Stomach (tissue), 9 donors: ENCODE data around the gene SGK2. TPM values are rescaled to one million over a fixed set of nuclear protein-coding genes. Genes with fewer than 3 reads are reported as not detected.
"Not testable (repeated sequence)": the region's sequence is repeated elsewhere in the genome, so short reads cannot be mapped to it uniquely, and the experiment has no call there.

ENCODE experiments used
- DNase-seq, 2 donors: peaks; one replicate each; pipeline versions ENCODE4 v3.0.0 to v3.0.0-alpha.2; 2013 to 2019
- H3K27ac ChIP-seq, 5 donors: fragments of 200-600 bp in 4 of 5; sonication (generic) in 4 of 5; one replicate each; pipeline ENCODE4 v1.5.1; 2013 to 2019; ENCODE audit warnings: mild to moderate bottlenecking in 1 of 5, moderate library complexity in 1 of 5
- H3K27me3 ChIP-seq, 3 donors: fragments of 200-600 bp; sonication (generic); one replicate each; pipeline ENCODE4 v1.5.1; 2017 to 2019; ENCODE audit warnings: mixed run types in 1 of 3
- H3K36me3 ChIP-seq, 4 donors: fragments of 200-600 bp; sonication (generic); 1 replicate in 3 of 4; 2 replicates in 1 of 4; pipeline ENCODE4 v1.5.1; 2016 to 2019
- H3K4me1 ChIP-seq, 4 donors: fragments of 200-600 bp; sonication (generic); one replicate each; pipeline ENCODE4 v1.5.1; 2016 to 2019
- H3K4me3 ChIP-seq, 4 donors: fragments of 200-600 bp; sonication (generic) in 3 of 4; one replicate each; pipeline ENCODE4 v1.5.1; 2016 to 2019; ENCODE audit warnings: mild to moderate bottlenecking in 1 of 4
- H3K9me3 ChIP-seq, 4 donors: fragments of 200-600 bp; sonication (generic); one replicate each; pipeline ENCODE4 v1.5.1; 2016 to 2019
- EP300 ChIP-seq: sonication (generic); formaldehyde crosslinking; IDR thresholded peaks from one replicate; pipeline ENCODE4 v1.6.1; 2017; ENCODE audit warnings: antibody characterized with exemption
- POLR2A ChIP-seq, 4 donors: fragments of 450-650 bp; IDR thresholded peaks; one replicate each; pipeline ENCODE4 v1.6.1; 2016; ENCODE audit warnings: antibody characterized with exemption in 4 of 4, control low read depth in 2 of 4, mild to moderate bottlenecking in 1 of 4, moderate library complexity in 1 of 4
- POLR2AphosphoS5 ChIP-seq, 3 donors: sonication (generic); formaldehyde crosslinking; IDR thresholded peaks; one replicate each; pipeline ENCODE4 v1.6.1; 2016; ENCODE audit warnings: antibody characterized with exemption in 3 of 3
- WGBS, 5 donors: extraction: QIAGEN DNeasy Blood & Tissue Kit in 3 of 5; methylation state at CpG; one replicate each; pipeline versions ENCODE4 v1.1.5 to v1.1.7; 2013 to 2018; 5-methylcytosine and 5-hydroxymethylcytosine counted together
- intact Hi-C: fragments of 100-400 bp; cut with DNase I; formaldehyde crosslinking; loops from one replicate; pipeline ENCODE4 v1.15.1; 2023; ENCODE audit warnings: low total_unique reads
- polyA plus RNA-seq, 3 donors: library from polyadenylated mRNA; stranded (reverse); fragments of 200-250 nt; gene quantifications; one replicate each; pipeline ENCODE4 v1.2.3, GENCODE V29; 2013
- total RNA-seq, 5 donors: library from RNA; depleted of rRNA; stranded (reverse); fragments of >200 nt; gene quantifications; one replicate each; pipeline versions ENCODE4 v1.1.0 to v1.2.3, GENCODE V29; 2014 to 2016
- TF ChIP-seq, protein P1 (sequence below), 7 experiments: fragments of 450-650 bp in 4 of 7; fragments of 200-600 bp in 3 of 7; sonication (generic) in 3 of 7; IDR thresholded peaks; one replicate each; pipeline ENCODE4 v1.5.1; 2016 to 2019; ENCODE audit warnings: antibody characterized with exemption in 7 of 7, control low read depth in 2 of 7, mild to moderate bottlenecking in 1 of 7
- donor health status: healthy with polysubstance abuse.
- donor health status: Bipolar disorder and iron deficiency.
- donor health status: healthy.

SGK2 gene
- total and polyA plus RNA-seq, 8 donors = 2.1 to 118 (median 24.0) TPM

DNA sequence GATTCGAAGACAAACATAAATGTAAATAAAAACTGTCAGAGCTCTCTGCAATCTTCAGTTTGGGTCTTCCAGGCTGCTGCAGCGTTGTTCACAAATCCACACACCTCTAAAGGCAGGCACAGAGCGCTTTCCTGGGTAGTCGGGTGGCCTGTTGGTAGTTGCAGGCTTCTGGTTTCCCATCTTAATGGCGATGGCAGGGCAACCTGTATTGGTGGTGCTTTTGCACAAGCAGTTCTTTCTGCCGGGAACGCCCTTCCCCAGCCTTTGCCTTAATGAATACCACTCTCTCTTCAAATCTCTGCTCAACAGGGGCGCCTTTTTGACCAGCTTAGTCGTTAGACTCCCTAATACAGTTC, 31.2 kb downstream of the SGK2 start:
- peak in 1 of 2 donors; percentile 58 for DNase-seq
- Histone ChIP-seq H3K4me1 (peaks cover 6 to 25% (median 20%) of the 10 kb centered on the region in 4 donors), H3K9me3 (no peaks in the 10 kb centered on the region), H3K27ac (peak overlapping the region; percentile 72 to 88 (median 82)), H3K27me3 (no peaks in the 10 kb centered on the region), H3K4me3 (peak overlapping the region; percentile 81 to 93 (median 89)), H3K36me3 (peaks cover 0 to 26% (median 17%) of the 10 kb centered on the region in 4 donors)
- 15 to 22% (median 19%) methylated on average over 8 to 9 of the region's 9 CpGs for WGBS, 5 donors
- TF ChIP-seq POLR2AphosphoS5 (IDR thresholded peaks at IDR 0.05) = no peak
- no peak for TF ChIP-seq POLR2A (IDR thresholded peaks at IDR 0.05)
- no peak for TF ChIP-seq EP300
- TF ChIP-seq, protein P1, sequence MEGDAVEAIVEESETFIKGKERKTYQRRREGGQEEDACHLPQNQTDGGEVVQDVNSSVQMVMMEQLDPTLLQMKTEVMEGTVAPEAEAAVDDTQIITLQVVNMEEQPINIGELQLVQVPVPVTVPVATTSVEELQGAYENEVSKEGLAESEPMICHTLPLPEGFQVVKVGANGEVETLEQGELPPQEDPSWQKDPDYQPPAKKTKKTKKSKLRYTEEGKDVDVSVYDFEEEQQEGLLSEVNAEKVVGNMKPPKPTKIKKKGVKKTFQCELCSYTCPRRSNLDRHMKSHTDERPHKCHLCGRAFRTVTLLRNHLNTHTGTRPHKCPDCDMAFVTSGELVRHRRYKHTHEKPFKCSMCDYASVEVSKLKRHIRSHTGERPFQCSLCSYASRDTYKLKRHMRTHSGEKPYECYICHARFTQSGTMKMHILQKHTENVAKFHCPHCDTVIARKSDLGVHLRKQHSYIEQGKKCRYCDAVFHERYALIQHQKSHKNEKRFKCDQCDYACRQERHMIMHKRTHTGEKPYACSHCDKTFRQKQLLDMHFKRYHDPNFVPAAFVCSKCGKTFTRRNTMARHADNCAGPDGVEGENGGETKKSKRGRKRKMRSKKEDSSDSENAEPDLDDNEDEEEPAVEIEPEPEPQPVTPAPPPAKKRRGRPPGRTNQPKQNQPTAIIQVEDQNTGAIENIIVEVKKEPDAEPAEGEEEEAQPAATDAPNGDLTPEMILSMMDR (IDR thresholded peaks at IDR 0.05) = no peak
- intact Hi-C loops = no loop called here

DNA sequence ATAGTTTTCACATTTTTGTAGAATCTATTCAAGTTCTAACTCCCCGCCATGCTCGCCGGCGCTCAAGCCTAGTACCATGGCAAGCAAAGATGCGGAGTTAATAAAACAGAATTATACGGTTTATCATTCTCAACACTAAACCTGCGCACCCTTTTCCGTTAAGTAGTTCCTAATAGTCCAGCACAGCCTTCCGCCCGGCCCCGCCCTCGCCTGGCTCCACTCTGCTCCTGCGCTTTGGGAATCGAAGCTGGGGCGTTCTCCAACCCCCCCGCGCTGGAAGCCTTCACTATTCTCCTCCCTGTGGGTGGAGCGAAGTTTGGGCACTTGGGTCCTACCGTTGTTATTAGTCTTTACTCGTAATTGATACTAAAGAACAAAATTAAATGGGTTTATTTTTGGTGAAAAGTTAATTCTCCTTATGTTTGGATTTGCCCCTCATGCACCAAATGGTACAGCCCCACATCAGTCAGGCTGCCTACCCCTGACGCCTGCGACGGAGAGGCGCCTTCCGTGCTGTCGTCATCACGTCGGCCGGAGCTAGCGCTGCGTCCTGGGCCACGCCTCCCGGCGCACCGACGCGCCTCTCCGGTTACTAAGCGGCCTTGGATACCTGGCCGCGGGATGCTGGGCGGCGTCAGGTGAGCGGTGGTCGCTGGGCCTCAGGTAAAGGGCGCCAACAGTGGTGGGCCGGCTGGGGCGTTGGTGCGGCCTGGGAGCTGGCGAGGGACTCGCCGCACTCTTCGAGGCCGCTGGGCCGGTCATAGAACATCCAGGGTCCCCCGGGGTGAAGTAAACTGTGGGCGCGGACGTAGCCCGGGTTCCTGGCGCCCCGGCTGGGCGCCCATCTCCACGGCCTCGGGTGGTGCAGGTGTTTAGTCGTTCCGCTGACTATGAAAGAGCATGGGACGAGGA, 31.8 kb downstream of the SGK2 start, which contains the start of gene IFT52:
Gene IFT52, plus strand, starts transcription at position 546 of the 912 bp plus-strand sequence. CDS start 3,762 bp downstream, outside the sequence.
- TF ChIP-seq EP300 = no peak
- TF ChIP-seq POLR2AphosphoS5 (IDR thresholded peaks at IDR 0.05) = peak; percentile 46 to 81 (median 58)
- no peak for TF ChIP-seq POLR2A (IDR thresholded peaks at IDR 0.05)
- H3K4me1 ChIP-seq = peaks cover 6 to 25% (median 20%) of the 10 kb centered on the region in 4 donors
- H3K27ac ChIP-seq = peak within 1 kb of the TSS; percentile 72 to 88 (median 82)
- peak; percentile 93 to 98 for DNase-seq
- H3K36me3 ChIP-seq = peaks cover 4 to 26% (median 18%) of the 10 kb centered on the region in 4 donors
- no peaks in the 10 kb centered on the region for H3K27me3 ChIP-seq
- no peaks in the 10 kb centered on the region for H3K9me3 ChIP-seq
- H3K4me3 ChIP-seq = peak within 1 kb of the TSS; percentile 81 to 93 (median 89)
- intact Hi-C loops = no loop called here
- 0 to 1% (median 0%) methylated on average over 37 to 68 of the region's 68 CpGs for WGBS, 5 donors

DNA sequence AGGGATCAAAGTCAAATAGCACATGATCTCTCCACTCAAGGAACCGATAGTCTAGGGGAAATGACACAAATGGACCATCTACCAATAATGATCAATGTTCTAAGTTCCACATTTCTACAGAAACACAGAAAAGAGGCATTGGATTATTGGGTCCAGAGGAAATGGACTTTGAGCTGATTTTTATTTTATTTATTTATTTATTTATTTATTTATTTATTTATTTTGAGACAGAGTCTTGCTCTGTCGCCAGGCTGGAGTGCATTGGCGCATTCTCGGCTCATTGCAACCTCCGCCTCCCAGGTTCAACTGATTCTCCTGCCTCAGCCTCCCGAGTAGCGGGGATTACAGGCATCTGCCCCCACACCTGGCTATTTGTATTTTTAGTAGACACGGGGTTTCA, 43.1 kb downstream of the SGK2 start:
- DNase-seq, H3K9me3 ChIP-seq, H3K27ac ChIP-seq, intact Hi-C loops, H3K4me1 ChIP-seq, H3K4me3 ChIP-seq, H3K27me3 ChIP-seq: not testable (repeated sequence)
- H3K36me3 ChIP-seq = peaks cover 42 to 95% (median 74%) of the 10 kb centered on the region in 4 donors
- 88 to 90% (median 88%) methylated on average over 8 of the region's 8 CpGs for WGBS, 5 donors

DNA sequence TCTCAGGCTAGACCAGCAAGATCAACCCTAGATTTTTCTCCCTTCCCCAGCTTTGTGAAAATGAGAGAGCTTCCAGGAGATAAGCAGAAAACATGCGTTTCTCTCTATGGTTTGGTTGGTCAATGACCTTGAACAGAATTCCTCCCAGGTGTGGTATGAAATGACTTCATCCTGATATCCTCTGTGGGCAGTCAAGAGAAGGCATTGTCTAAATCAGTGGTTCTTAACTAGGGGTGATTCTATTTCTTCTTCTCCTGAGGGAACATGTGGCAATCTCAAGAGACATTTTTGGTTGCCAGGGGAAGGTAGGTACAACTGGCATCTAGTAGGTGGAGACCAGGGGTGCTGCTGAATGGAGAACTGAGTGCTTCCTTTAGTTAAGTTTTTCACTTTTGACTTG, 44.3 kb downstream of the SGK2 start:
- Histone ChIP-seq H3K4me3 (no peak overlapping the region), H3K27me3 (no peaks in the 10 kb centered on the region), H3K4me1 (no peaks in the 10 kb centered on the region), H3K36me3 (peaks cover 36 to 95% (median 70%) of the 10 kb centered on the region in 4 donors), H3K27ac (no peak overlapping the region), H3K9me3 (no peaks in the 10 kb centered on the region)
- WGBS, 5 donors = 50 to 88% (median 79%) methylated on average over 1 of the region's 1 CpG
- DNase-seq = no peak
- TF ChIP-seq EP300 (no peak), POLR2A (IDR thresholded peaks at IDR 0.05) (no peak), POLR2AphosphoS5 (IDR thresholded peaks at IDR 0.05) (no peak)
- TF ChIP-seq, protein P1 (IDR thresholded peaks at IDR 0.05) = no peak
- intact Hi-C loops = no loop called here

DNA sequence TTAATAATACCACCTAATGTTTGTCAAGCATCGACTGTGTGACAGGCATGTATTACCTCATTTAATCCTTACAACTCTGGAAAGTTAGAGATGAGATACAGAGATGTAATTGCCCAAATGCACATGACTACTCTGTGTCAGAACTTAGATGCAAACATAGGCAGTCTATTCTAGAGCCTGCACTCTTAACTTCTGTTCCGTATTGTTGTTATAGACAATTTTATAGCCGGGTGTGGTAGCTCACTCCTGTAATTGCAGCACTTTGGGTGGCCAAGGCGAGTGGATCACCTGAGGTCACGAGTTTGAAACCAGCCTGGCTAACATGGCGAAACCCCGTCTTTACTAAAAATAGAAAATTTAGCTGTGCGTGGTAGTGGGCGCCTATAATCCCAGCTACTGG, 46.9 kb downstream of the SGK2 start:
- WGBS, 5 donors = 96 to 98% (median 97%) methylated on average over 9 of the region's 9 CpGs
- intact Hi-C loops = no loop called here
- DNase-seq = no peak
- Histone ChIP-seq H3K27ac (no peak overlapping the region), H3K4me1 (no peaks in the 10 kb centered on the region), H3K4me3 (no peak overlapping the region), H3K9me3 (no peaks in the 10 kb centered on the region), H3K27me3 (no peaks in the 10 kb centered on the region), H3K36me3 (peaks cover 22 to 70% (median 56%) of the 10 kb centered on the region in 4 donors)
- TF ChIP-seq, protein P1 (IDR thresholded peaks at IDR 0.05) = no peak
- TF ChIP-seq POLR2A (IDR thresholded peaks at IDR 0.05) = no peak
- TF ChIP-seq EP300 = no peak
- no peak for TF ChIP-seq POLR2AphosphoS5 (IDR thresholded peaks at IDR 0.05)

DNA sequence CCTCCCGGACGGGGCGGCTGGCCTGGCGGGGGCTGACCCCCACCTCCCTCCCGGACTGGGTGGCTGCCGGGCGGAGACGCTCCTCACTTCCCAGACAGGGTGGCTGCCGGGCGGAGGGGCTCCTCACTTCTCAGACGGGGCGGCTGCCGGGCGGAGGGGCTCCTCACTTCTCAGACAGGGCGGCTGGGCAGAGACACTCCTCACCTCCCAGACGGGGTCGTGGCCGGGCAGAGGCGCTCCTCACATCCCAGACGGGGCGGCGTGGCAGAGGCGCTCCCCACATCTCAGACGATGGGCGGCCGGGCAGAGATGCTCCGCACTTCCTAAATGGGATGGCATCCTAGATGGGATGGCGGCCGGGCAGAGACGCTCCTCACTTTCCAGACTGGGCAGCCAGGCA, 48.5 kb downstream of the SGK2 start:
- H3K4me1 ChIP-seq, DNase-seq, intact Hi-C loops, H3K4me3 ChIP-seq, H3K27ac ChIP-seq, H3K9me3 ChIP-seq, H3K27me3 ChIP-seq: not testable (repeated sequence)
- WGBS, 5 donors = 91 to 100% (median 98%) methylated on average over 10 to 28 of the region's 30 CpGs
- H3K36me3 ChIP-seq = peaks cover 22 to 67% (median 62%) of the 10 kb centered on the region in 4 donors
